Vagina (tissue), 2 donors: Measurements from ENCODE around the gene GYG1. TPM values are rescaled to one million over a fixed set of nuclear protein-coding genes. Genes with fewer than 3 reads are reported as not detected.

Experiments
- DNase-seq, 2 donors: peaks; one replicate each; pipeline ENCODE4 v3.0.0-alpha.2; 2017; ENCODE audit errors: extremely low spot score in 2 of 2
- H3K27ac ChIP-seq: fragments of 200-600 bp; sonication (generic); one replicate; pipeline ENCODE4 v1.5.1; 2019
- H3K27me3 ChIP-seq: fragments of 200-600 bp; sonication (generic); one replicate; pipeline ENCODE4 v1.5.1; 2019
- H3K36me3 ChIP-seq, 2 donors: fragments of 200-600 bp; sonication (generic); one replicate each; pipeline ENCODE4 v1.5.1; 2017 to 2019
- H3K4me1 ChIP-seq: fragments of 200-600 bp; sonication (generic); one replicate; pipeline ENCODE4 v1.5.1; 2019
- H3K4me3 ChIP-seq, 2 donors: fragments of 200-600 bp; sonication (generic); 1 replicate in 1 of 2; 2 replicates in 1 of 2; pipeline ENCODE4 v1.5.1; 2016 to 2019
- H3K9me3 ChIP-seq: fragments of 200-600 bp; sonication (generic); one replicate; pipeline ENCODE4 v1.5.1; 2019
- POLR2A ChIP-seq, 2 donors: fragments of 450-650 bp; IDR thresholded peaks; one replicate each; pipeline ENCODE4 v1.6.1; 2017; ENCODE audit warnings: antibody characterized with exemption in 2 of 2, mild to moderate bottlenecking in 2 of 2, moderate library complexity in 2 of 2
- POLR2AphosphoS5 ChIP-seq, 2 donors: sonication (generic); formaldehyde crosslinking; IDR thresholded peaks; one replicate each; pipeline ENCODE4 v1.9.0; 2017; ENCODE audit warnings: antibody characterized with exemption in 2 of 2, mild to moderate bottlenecking in 2 of 2, low read depth in 1 of 2; ENCODE audit not compliant: insufficient read depth in 1 of 2
- intact Hi-C: fragments of 100-400 bp; cut with DNase I; formaldehyde crosslinking; loops from one replicate; pipeline ENCODE4 v1.15.1; 2023
- total RNA-seq: library from RNA; depleted of rRNA; stranded (reverse); fragments of >200 nt; gene quantifications from one replicate; pipeline ENCODE4 v1.2.3, GENCODE V29; 2016
- TF ChIP-seq, protein P1 (sequence below), 3 experiments: fragments of 450-650 bp in 2 of 3; fragments of 200-600 bp in 1 of 3; sonication (generic) in 1 of 3; IDR thresholded peaks; one replicate each; pipeline ENCODE4 v1.5.1; 2017 to 2019; ENCODE audit warnings: antibody characterized with exemption in 3 of 3, mild to moderate bottlenecking in 2 of 3, moderate library complexity in 2 of 3

The GYG1 gene
- total RNA-seq, 1 donor from 2014 or later = 45.9 TPM

DNA sequence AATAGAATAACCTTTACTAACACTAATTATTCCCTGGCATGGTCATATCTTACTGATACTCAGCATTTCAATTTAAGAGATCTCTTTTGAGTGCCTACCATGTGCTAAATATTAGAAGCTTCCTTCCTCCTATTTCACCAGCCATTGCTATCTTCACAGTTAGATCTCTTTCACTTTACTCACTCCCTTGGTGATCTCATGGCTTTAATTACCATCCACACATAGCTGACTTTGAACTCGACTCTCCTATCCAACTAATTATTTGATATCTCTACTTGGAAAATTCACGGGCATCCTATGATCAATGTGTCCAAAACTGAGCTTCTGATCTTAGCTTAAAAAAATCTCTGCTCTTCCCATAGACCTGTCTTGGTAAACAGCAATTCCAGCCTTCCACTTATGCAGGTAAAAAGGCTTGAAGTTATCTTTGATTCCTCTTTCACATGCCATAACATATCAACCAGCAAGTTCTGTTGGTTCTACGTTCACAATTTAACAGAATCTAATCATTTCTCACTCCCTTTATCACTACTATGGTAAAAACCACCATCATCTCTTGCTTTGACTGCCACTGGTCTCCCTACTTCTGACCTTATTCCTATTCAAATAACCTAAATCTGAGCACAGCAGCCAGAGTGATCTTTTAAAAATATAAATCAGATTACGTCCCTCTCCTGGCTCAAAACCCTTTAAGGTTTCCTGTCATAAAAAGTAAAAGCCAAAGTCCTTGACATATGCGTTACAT is 53.2 kb downstream of the GYG1 start:
- intact Hi-C loops = no loop called here
- no peaks in the 10 kb centered on the region for H3K27me3 ChIP-seq

DNA sequence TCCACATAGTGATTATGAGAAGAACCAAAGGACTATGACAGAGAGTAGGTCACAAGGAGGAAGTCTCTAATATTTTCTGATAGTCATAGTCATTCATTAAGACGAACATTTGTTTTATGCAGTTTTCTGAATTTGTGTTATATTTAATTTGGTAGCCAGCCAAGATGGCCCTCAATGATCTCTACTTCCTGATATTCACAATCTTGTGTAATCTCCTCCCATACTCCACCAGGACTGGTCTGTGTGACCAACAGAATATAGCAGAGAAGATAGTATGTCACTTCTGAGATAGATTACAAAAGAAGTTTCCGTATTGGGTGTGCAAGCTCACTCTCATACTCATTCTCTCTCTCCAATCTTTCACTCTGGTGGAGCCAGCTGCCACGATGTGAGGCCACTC is 64.2 kb downstream of the GYG1 start:
- TF ChIP-seq, protein P1, sequence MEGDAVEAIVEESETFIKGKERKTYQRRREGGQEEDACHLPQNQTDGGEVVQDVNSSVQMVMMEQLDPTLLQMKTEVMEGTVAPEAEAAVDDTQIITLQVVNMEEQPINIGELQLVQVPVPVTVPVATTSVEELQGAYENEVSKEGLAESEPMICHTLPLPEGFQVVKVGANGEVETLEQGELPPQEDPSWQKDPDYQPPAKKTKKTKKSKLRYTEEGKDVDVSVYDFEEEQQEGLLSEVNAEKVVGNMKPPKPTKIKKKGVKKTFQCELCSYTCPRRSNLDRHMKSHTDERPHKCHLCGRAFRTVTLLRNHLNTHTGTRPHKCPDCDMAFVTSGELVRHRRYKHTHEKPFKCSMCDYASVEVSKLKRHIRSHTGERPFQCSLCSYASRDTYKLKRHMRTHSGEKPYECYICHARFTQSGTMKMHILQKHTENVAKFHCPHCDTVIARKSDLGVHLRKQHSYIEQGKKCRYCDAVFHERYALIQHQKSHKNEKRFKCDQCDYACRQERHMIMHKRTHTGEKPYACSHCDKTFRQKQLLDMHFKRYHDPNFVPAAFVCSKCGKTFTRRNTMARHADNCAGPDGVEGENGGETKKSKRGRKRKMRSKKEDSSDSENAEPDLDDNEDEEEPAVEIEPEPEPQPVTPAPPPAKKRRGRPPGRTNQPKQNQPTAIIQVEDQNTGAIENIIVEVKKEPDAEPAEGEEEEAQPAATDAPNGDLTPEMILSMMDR (IDR thresholded peaks at IDR 0.05) = no peak
- TF ChIP-seq POLR2A (IDR thresholded peaks at IDR 0.05) (no peak), POLR2AphosphoS5 (IDR thresholded peaks at IDR 0.05; ENCODE audit: insufficient read depth in 1 of 2, low read depth in 1 of 2) (no peak)
- no peaks in the 10 kb centered on the region for H3K27me3 ChIP-seq
- peaks cover 0 to 20% of the 10 kb centered on the region in 2 donors for H3K36me3 ChIP-seq
- DNase-seq = no peak
- H3K4me3 ChIP-seq = no peak overlapping the region
- no peaks in the 10 kb centered on the region for H3K9me3 ChIP-seq
- intact Hi-C loops = no loop called here
- H3K27ac ChIP-seq = no peak overlapping the region
- no peaks in the 10 kb centered on the region for H3K4me1 ChIP-seq

More for the DNA sequence above, 53.2 kb downstream of the GYG1 start:
- DNase-seq = no peak
- Histone ChIP-seq H3K4me3 (no peak overlapping the region), H3K4me1 (no peaks in the 10 kb centered on the region), H3K9me3 (no peaks in the 10 kb centered on the region), H3K36me3 (peaks cover 0 to 32% of the 10 kb centered on the region in 2 donors), H3K27ac (no peak overlapping the region)
- TF ChIP-seq, protein P1 (IDR thresholded peaks at IDR 0.05) = no peak
- no peak for TF ChIP-seq POLR2AphosphoS5 (IDR thresholded peaks at IDR 0.05; ENCODE audit: insufficient read depth in 1 of 2, low read depth in 1 of 2)
- no peak for TF ChIP-seq POLR2A (IDR thresholded peaks at IDR 0.05)

DNA sequence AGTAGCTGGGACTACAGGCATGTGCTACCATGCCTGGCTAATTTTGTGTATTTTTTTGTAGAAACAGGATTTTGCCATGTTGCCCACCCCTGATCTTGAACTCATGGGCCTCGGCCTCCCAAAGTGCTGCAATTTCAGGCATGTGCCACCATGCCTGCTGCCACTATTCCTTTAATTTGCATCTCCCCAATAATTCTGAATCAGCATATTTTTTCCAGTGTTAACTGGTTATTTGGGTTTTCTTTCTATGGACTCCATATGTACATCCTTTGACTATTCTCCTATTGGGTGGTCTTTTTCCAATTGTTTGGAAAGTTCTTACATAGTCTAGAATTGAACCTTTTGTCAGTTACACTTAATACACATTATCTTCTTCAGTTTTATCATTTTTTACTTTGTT is 66.9 kb downstream of the GYG1 start:
- intact Hi-C loops = no loop called here
- H3K27me3 ChIP-seq = no peaks in the 10 kb centered on the region
- H3K4me1 ChIP-seq = no peaks in the 10 kb centered on the region
- no peak for DNase-seq
- H3K9me3 ChIP-seq = no peaks in the 10 kb centered on the region
- peaks cover 0 to 26% of the 10 kb centered on the region in 2 donors for H3K36me3 ChIP-seq
- no peak overlapping the region for H3K4me3 ChIP-seq
- TF ChIP-seq POLR2A (IDR thresholded peaks at IDR 0.05) (no peak), POLR2AphosphoS5 (IDR thresholded peaks at IDR 0.05; ENCODE audit: insufficient read depth in 1 of 2, low read depth in 1 of 2) (no peak)
- TF ChIP-seq, protein P1 (IDR thresholded peaks at IDR 0.05) = no peak
- H3K27ac ChIP-seq = no peak overlapping the region

DNA sequence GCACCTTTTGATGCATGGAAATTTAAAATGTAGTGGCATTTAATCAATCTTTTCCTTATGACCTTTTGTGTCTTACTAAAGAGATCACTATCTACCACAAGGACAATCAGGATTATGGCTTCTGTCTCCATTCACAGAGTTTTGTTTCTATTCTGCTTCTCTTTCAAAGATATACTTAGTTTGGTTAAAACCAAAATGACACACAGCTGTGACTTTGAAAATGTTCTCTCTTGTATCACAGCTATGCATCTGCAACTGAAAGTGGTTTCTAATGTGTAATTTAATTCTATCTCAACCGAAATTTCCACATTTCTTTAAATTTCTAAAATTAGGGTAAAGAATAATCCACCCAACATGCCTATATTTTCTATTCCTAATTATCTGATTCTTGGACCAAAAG is 67.3 kb downstream of the GYG1 start:
- TF ChIP-seq POLR2AphosphoS5 (IDR thresholded peaks at IDR 0.05; ENCODE audit: insufficient read depth in 1 of 2, low read depth in 1 of 2) = no peak
- no peak for TF ChIP-seq POLR2A (IDR thresholded peaks at IDR 0.05)
- TF ChIP-seq, protein P1 (IDR thresholded peaks at IDR 0.05) = no peak
- Histone ChIP-seq H3K27me3 (no peaks in the 10 kb centered on the region), H3K9me3 (no peaks in the 10 kb centered on the region), H3K27ac (no peak overlapping the region), H3K4me3 (no peak overlapping the region), H3K4me1 (no peaks in the 10 kb centered on the region), H3K36me3 (peaks cover 0 to 25% of the 10 kb centered on the region in 2 donors)
- DNase-seq = no peak
- intact Hi-C loops = no loop called here

DNA sequence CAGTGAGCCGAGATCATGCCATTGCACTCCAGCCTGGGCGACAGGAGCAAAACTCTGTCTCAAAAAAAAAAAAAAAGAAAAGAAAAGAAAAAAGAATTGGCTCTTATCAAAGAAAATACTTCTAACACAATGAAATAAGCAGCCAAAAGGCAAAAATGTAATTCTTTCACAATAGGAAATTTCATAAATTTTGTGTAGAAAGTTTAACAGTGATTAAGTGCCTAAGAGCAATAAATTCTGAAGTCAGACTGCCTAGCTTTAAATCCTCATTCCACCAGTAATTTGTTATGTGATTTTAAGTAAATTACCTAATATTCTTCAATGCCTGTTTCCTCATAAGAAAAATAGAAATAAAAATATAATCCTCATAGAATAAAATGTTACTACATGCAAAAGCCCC is 70.4 kb downstream of the GYG1 start:
- Histone ChIP-seq H3K4me1 (no peaks in the 10 kb centered on the region), H3K4me3 (no peak overlapping the region), H3K27me3 (no peaks in the 10 kb centered on the region), H3K27ac (no peak overlapping the region), H3K36me3 (peaks cover 0 to 20% of the 10 kb centered on the region in 2 donors), H3K9me3 (no peaks in the 10 kb centered on the region)
- TF ChIP-seq POLR2A (IDR thresholded peaks at IDR 0.05) (no peak), POLR2AphosphoS5 (IDR thresholded peaks at IDR 0.05; ENCODE audit: insufficient read depth in 1 of 2, low read depth in 1 of 2) (no peak)
- TF ChIP-seq, protein P1 (IDR thresholded peaks at IDR 0.05) = no peak
- no peak for DNase-seq
- intact Hi-C loops = no loop called here
